K562 treated with DMSO at 1 percent for 12 hours (cell line): Measurements from ENCODE around the gene RHOB. TPM values are rescaled to one million over a fixed set of nuclear protein-coding genes. Genes with fewer than 3 reads are reported as not detected.

ENCODE experiments used
- total RNA-seq: library from RNA; unstranded; fragments of 300-600 nt; gene quantifications from 2 replicates; pipeline ENCODE4 v1.2.3, GENCODE V29; 2022; ENCODE audit not compliant: insufficient read depth

Gene RHOB
- total RNA-seq, result 2.6 and 5.0 TPM in 2 replicates

DNA sequence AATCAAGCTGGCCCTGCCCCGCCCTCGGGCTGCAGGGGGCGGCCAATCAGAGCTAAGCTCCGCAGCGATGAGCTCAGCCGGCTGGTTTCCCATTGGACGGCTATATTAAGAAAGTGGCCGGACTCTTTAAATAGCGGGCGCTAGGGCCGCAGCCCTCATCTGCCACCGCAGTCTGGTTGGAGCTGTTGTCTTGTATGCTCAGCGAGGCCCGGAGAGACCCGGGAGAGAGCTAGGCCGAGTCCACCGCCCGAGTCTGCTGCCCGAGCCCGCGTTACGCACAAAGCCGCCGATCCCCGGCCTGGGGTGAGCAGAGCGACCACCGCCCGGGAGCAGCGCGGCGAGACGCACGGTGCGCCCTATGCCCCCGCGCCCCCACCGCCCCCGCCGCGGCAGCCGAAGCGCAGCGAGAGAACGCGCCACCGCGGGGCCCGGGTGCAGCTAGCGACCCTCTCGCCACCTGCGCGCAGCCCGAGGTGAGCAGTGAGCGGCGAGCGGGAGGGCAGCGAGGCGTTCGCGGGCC lies at the start of gene RHOB:
Gene RHOB (plus strand): TSS at position 158 of the 520 bp plus-strand sequence. CDS start 392 bp downstream, outside the sequence.

Other genes with a start within 250 kb of the RHOB start
- 0.49 TPM in 1 of 2 replicates, not detected in the other for gene SDC1, start 221.9 kb upstream of the RHOB start, total RNA-seq
- gene PUM2, start 96.2 kb upstream of the RHOB start, total RNA-seq, result 6.7 and 41.2 TPM in 2 replicates
- 23.2 and 24.6 TPM in 2 replicates for gene HS1BP3, start 204.0 kb downstream of the RHOB start, total RNA-seq
- not detected in 2 replicates for gene GDF7, start 220.1 kb downstream of the RHOB start, total RNA-seq